ENCODE data around the gene CCDC85A. TPM values are rescaled to one million over a fixed set of nuclear protein-coding genes. Genes with fewer than 3 reads are reported as not detected.

The CCDC85A gene
- total and polyA plus RNA-seq, 2 of the 4 experiments (the other 2 are of a cell fraction) = 1.1 to 2.2 TPM

- Histone ChIP-seq H4K20me1 (ENCODE audit: insufficient read depth, low read length) (no peaks in the 10 kb centered on the region), H3K23ac (ENCODE audit: low read depth, low read length) (no peak overlapping the region), H3K14ac (replicated peaks; ENCODE audit: low read depth, low read length) (no peak overlapping the region), H3K18ac (ENCODE audit: low read depth, low read length) (no peak overlapping the region), H3K27ac (ENCODE audit: insufficient read depth, low read length) (no peak overlapping the region), H3K79me1 (ENCODE audit: low read depth in 1 of 2, low read length in 2 of 2) (no peaks in the 10 kb centered on the region), H3K4ac (ENCODE audit: low read depth, low read length) (no peak overlapping the region), H3K4me3 (ENCODE audit: insufficient read depth, low read depth, low read length) (no peak overlapping the region), H3K9ac (ENCODE audit: low read depth, low read length) (no peak overlapping the region), H2BK15ac (ENCODE audit: low read depth, low read length) (no peak overlapping the region), H2AK5ac (ENCODE audit: low read depth, low read length) (no peak overlapping the region), H2BK20ac (ENCODE audit: low read depth, low read length) (no peak overlapping the region), H2AFZ (replicated peaks; ENCODE audit: low read length, poor library complexity) (no peak overlapping the region), H3K56ac (ENCODE audit: extremely low read depth, insufficient read depth, low read length) (no peak overlapping the region), H2BK120ac (ENCODE audit: low read depth, low read length) (no peak overlapping the region), H4K91ac (ENCODE audit: insufficient read depth, low read depth, low read length) (no peak overlapping the region), H2AK9ac (replicated peaks; ENCODE audit: low read depth, low read length, poor library complexity) (no peak overlapping the region), H2BK5ac (ENCODE audit: low read depth, low read length, poor library complexity, severe bottlenecking) (no peak overlapping the region), H3K27me3 (ENCODE audit: control insufficient read depth, insufficient read depth, low read length) (no peaks in the 10 kb centered on the region), H3K36me3 (ENCODE audit: control insufficient read depth, insufficient read depth, low read length) (no peaks in the 10 kb centered on the region), H3K4me1 (ENCODE audit: control insufficient read depth, insufficient read depth, low read length) (no peaks in the 10 kb centered on the region), H4K5ac (ENCODE audit: low read depth, low read length) (no peak overlapping the region), H4K8ac (ENCODE audit: low read depth in 2 of 2, low read length in 2 of 2) (no peak overlapping the region), H3K9me3 (ENCODE audit: control insufficient read depth, insufficient read depth, low read length) (no peaks in the 10 kb centered on the region), H3K9me1 (ENCODE audit: insufficient read depth, low read length) (no peaks in the 10 kb centered on the region), H3K4me2 (ENCODE audit: low read depth, low read length) (no peak overlapping the region)
- TF ChIP-seq ELK1 (IDR thresholded peaks at IDR 0.05; ENCODE audit: borderline replicate concordance, low read depth, low read length) = no peak
- TF ChIP-seq MXI1 (IDR thresholded peaks at IDR 0.05; ENCODE audit: borderline replicate concordance, low read depth, low read length) = no peak
- no peak for TF ChIP-seq RFX5 (IDR thresholded peaks at IDR 0.05; ENCODE audit: low read depth, low read length)
- TF ChIP-seq POLR2A (IDR thresholded peaks at IDR 0.05; ENCODE audit: low read depth, low read length) = no peak
- no peak for TF ChIP-seq MAFK (IDR thresholded peaks at IDR 0.05; ENCODE audit: low read depth, low read length)
- TF ChIP-seq USF2 (IDR thresholded peaks at IDR 0.05; ENCODE audit: low read depth, low read length) = no peak
- no peak for TF ChIP-seq RCOR1 (IDR thresholded peaks at IDR 0.05; ENCODE audit: insufficient replicate concordance, low read length)
- no peak for TF ChIP-seq CHD1 (IDR thresholded peaks at IDR 0.05; ENCODE audit: low read depth, low read length)
- TF ChIP-seq FOS (IDR thresholded peaks at IDR 0.05; ENCODE audit: low read depth, low read length) = no peak
- no peak for TF ChIP-seq MAZ (IDR thresholded peaks at IDR 0.05; ENCODE audit: borderline replicate concordance, low read depth, low read length)
- no peak for TF ChIP-seq SMC3 (IDR thresholded peaks at IDR 0.05; ENCODE audit: low read depth, low read length)
- TF ChIP-seq BHLHE40 (IDR thresholded peaks at IDR 0.05; ENCODE audit: low read depth, low read length) = no peak
- no peak for TF ChIP-seq RAD21 (IDR thresholded peaks at IDR 0.05; ENCODE audit: low read length)
- no peak for TF ChIP-seq NFE2L2 (IDR thresholded peaks at IDR 0.05; ENCODE audit: low read depth, low read length)
- no peak for DNase-seq
- POLR2A ChIA-PET (ENCODE audit: unreplicated experiment) = no interaction called here
- in situ Hi-C loops (cut with MboI; ENCODE audit: low sequenced_read_pairs) (no loop called here), dilution Hi-C loops (cut with HindIII; ENCODE audit: low sequenced_read_pairs, unreplicated experiment) (no loop called here), intact Hi-C loops (cut with micrococcal nuclease) (no loop called here)
- WGBS, 2 experiments (ENCODE audit: extremely low coverage in 2 of 2, insufficient read length in 1 of 2) = no CpG with 5 or more reads among the region's 1 CpG
- ATAC-seq (ENCODE audit: low read depth) = no peak
- CTCF ChIA-PET = no interaction called here
- no TSS peak for BruUV-seq (replicated peaks)
Measured at GRCh38 chr2:56326346-56326741, 142.6 kb downstream of the CCDC85A start.

Measured in IMR-90 (cell line).